Measurements from ENCODE around the gene SAMM50. TPM values are rescaled to one million over a fixed set of nuclear protein-coding genes. Genes with fewer than 3 reads are reported as not detected.

Gene SAMM50
- total and polyA plus RNA-seq, 10 donors: 17.8 to 35.5 (median 28.0) TPM

DNA sequence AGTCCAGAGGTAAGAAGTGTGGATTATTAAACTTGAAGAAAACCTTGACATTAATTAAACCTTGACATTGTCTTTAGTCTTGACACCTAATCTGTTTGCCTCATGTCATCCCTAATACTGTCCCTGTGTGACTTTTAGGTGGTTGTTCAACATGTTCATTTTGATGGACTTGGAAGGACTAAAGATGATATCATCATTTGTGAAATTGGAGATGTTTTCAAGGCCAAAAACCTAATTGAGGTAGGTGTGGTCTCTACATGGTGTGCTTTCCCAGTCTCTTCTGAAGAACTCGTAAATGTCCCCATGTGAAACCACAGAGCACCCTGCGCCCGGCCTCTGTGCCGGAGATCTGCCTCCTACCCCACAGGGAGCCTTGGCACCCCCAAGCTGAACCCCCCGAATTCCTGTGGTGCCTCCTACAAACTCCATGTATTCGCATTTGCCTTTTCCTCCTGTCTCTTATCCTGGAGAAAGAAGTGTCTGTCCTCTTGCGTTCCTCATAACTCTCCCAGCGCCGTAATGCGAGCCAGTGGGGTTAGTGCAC is 9.1 kb downstream of the SAMM50 start:
- H3K27ac ChIP-seq: no peak overlapping the region
- DNase-seq: no peak
- H3K9me3 ChIP-seq: no peaks in the 10 kb centered on the region
- H3K4me1 ChIP-seq: no peaks in the 10 kb centered on the region
- no peak overlapping the region for H3K4me3 ChIP-seq
- WGBS, 5 donors: 93 to 97% (median 96%) methylated on average over 10 of the region's 10 CpGs
- intact Hi-C loops (cut with DNase I; ENCODE audit: low total_unique reads): no loop called here
- peaks cover 0 to 80% (median 64%) of the 10 kb centered on the region in 6 donors for H3K36me3 ChIP-seq
- H3K27me3 ChIP-seq (replicated peaks in 1 of 7): no peaks in the 10 kb centered on the region
- TF ChIP-seq POLR2AphosphoS5 (IDR thresholded peaks at IDR 0.05) (no peak), POLR2A (IDR thresholded peaks at IDR 0.05) (no peak)
- TF ChIP-seq, protein P1, sequence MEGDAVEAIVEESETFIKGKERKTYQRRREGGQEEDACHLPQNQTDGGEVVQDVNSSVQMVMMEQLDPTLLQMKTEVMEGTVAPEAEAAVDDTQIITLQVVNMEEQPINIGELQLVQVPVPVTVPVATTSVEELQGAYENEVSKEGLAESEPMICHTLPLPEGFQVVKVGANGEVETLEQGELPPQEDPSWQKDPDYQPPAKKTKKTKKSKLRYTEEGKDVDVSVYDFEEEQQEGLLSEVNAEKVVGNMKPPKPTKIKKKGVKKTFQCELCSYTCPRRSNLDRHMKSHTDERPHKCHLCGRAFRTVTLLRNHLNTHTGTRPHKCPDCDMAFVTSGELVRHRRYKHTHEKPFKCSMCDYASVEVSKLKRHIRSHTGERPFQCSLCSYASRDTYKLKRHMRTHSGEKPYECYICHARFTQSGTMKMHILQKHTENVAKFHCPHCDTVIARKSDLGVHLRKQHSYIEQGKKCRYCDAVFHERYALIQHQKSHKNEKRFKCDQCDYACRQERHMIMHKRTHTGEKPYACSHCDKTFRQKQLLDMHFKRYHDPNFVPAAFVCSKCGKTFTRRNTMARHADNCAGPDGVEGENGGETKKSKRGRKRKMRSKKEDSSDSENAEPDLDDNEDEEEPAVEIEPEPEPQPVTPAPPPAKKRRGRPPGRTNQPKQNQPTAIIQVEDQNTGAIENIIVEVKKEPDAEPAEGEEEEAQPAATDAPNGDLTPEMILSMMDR (IDR thresholded peaks at IDR 0.05 in 8 of 11, conservative IDR thresholded peaks at IDR 0.05 in 3 of 11): no peak

- H3K9me3 ChIP-seq: no peaks in the 10 kb centered on the region
- DNase-seq: no peak
- H3K4me3 ChIP-seq: no peak overlapping the region
- no peak overlapping the region for H3K27ac ChIP-seq
- intact Hi-C loops (cut with DNase I; ENCODE audit: low total_unique reads): no loop called here
- 88 to 96% (median 94%) methylated on average over 7 of the region's 7 CpGs for WGBS, 5 donors
- no peaks in the 10 kb centered on the region for H3K27me3 ChIP-seq (replicated peaks in 1 of 7)
- TF ChIP-seq POLR2AphosphoS5 (IDR thresholded peaks at IDR 0.05) (no peak), POLR2A (IDR thresholded peaks at IDR 0.05) (no peak)
- TF ChIP-seq, protein P1 (IDR thresholded peaks at IDR 0.05 in 8 of 11, conservative IDR thresholded peaks at IDR 0.05 in 3 of 11): no peak
- H3K36me3 ChIP-seq: peaks cover 0 to 95% (median 83%) of the 10 kb centered on the region in 6 donors
- H3K4me1 ChIP-seq: no peaks in the 10 kb centered on the region
Observed at GRCh38 chr22:43967069-43967468, 11.8 kb downstream of the SAMM50 start.

- H3K4me3 ChIP-seq: no peak overlapping the region
- H3K27ac ChIP-seq: no peak overlapping the region
- WGBS, 5 donors: 96 to 98% (median 96%) methylated on average over 7 of the region's 7 CpGs
- no peak for DNase-seq
- no peaks in the 10 kb centered on the region for H3K4me1 ChIP-seq
- no peaks in the 10 kb centered on the region for H3K27me3 ChIP-seq (replicated peaks in 1 of 7)
- H3K9me3 ChIP-seq: no peaks in the 10 kb centered on the region
- H3K36me3 ChIP-seq: peaks cover 6 to 100% (median 93%) of the 10 kb centered on the region in 6 donors
- TF ChIP-seq POLR2AphosphoS5 (IDR thresholded peaks at IDR 0.05) (no peak), POLR2A (IDR thresholded peaks at IDR 0.05) (no peak)
- TF ChIP-seq, protein P1 (IDR thresholded peaks at IDR 0.05 in 8 of 11, conservative IDR thresholded peaks at IDR 0.05 in 3 of 11): no peak
- intact Hi-C loops (cut with DNase I; ENCODE audit: low total_unique reads): no loop called here
Observed at GRCh38 chr22:43968614-43969013, 13.4 kb downstream of the SAMM50 start.

DNA sequence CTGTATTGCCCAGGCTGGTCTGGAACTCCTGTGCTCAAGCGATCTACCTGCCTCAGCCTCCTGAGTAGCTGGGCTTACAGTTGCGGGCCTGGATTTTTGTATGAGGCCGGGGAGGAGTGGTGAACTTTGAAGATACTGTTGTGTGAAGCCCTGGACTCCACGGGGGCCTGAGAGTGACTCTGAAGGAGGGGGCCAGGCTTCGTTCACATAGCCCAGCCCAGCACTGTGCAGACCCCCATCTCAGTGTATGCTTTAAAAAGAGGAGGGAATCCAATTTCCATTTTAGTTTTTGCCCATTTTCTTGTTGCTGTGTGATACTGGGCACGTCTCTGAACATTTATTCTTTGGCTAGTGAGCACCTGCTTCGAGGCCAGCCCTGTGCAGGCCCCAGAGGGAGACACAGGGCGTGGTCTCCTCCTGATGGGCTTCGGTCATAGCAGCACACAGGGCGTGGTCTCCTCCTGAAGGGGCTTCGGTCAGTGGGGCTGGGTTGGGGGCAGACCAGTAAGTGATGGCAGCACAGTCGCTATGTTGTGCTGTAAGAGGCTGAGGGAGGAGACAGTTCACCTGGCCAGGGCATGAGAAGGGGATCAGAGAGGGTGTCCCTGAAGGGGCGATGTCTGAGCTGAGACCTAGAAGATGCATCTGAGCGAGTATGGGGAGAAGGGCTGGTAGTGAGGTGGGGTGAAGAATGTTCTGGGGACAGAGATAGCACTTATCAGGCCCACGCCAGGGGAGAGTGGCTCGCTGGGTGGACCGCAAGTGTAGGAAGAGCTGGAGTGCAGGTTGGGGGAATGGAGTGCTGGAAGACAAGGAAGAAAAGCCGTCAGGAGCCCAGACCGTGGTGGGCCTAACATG is 14.0 kb downstream of the SAMM50 start:
- TF ChIP-seq POLR2AphosphoS5 (IDR thresholded peaks at IDR 0.05) (no peak), POLR2A (IDR thresholded peaks at IDR 0.05) (no peak)
- TF ChIP-seq, protein P1 (IDR thresholded peaks at IDR 0.05 in 8 of 11, conservative IDR thresholded peaks at IDR 0.05 in 3 of 11): no peak
- Histone ChIP-seq H3K27me3 (replicated peaks in 1 of 7) (no peaks in the 10 kb centered on the region), H3K4me3 (no peak overlapping the region), H3K36me3 (peaks cover 7 to 100% (median 93%) of the 10 kb centered on the region in 6 donors), H3K4me1 (no peaks in the 10 kb centered on the region), H3K9me3 (no peaks in the 10 kb centered on the region), H3K27ac (no peak overlapping the region)
- WGBS, 5 donors: 89 to 96% (median 93%) methylated on average over 19 of the region's 19 CpGs
- no peak for DNase-seq
- intact Hi-C loops (cut with DNase I; ENCODE audit: low total_unique reads): no loop called here
